Activated CD4-positive, alpha-beta T cell treated with anti-CD3 and anti-CD28 coated beads, Interleukin-2, amount 50 U/mL, for 1 hour (primary cell): ENCODE measurements around the gene SCCPDH.
"Not testable (repeated sequence)": the region's sequence is repeated elsewhere in the genome, so short reads cannot be mapped to it uniquely, and the experiment has no call there.

Experiments used
- DNase-seq: peaks from one replicate; pipeline ENCODE4 v3.0.0-alpha.2; 2020

The SCCPDH gene

GRCh38 chr1:246803373-246803772, 79.2 kb downstream of the SCCPDH start:
- DNase-seq = no peak

- no peak for DNase-seq
These were observed 79.7 kb downstream of the SCCPDH start for GRCh38 chr1:246803883-246804282.

GRCh38 chr1:246805135-246805716, 81.0 kb downstream of the SCCPDH start:
- DNase-seq = no peak

GRCh38 chr1:246809473-246809872, 85.3 kb downstream of the SCCPDH start:
- no peak for DNase-seq

- no peak for DNase-seq
These were observed 87.8 kb downstream of the SCCPDH start for GRCh38 chr1:246811985-246812384.

GRCh38 chr1:246813325-246813724, 89.1 kb downstream of the SCCPDH start:
- DNase-seq = not testable (repeated sequence)

GRCh38 chr1:246814890-246815289, 90.7 kb downstream of the SCCPDH start:
- no peak for DNase-seq

GRCh38 chr1:246815693-246816270, 91.6 kb downstream of the SCCPDH start:
- no peak for DNase-seq
